BE2C (cell line): Measurements from ENCODE around the gene DOCK2.
"Not testable (repeated sequence)": the region's sequence is repeated elsewhere in the genome, so short reads cannot be mapped to it uniquely, and the experiment has no call there.

ENCODE experiments used
- DNase-seq: peaks from one replicate; pipeline ENCODE4 v3.0.0-alpha.2; 2020
- H3K27me3 ChIP-seq: fragments of 250-450 bp; sonication (Bioruptor Pico); 2 replicates; pipeline ENCODE4 v1.5.1; 2020; ENCODE audit warnings: mild to moderate bottlenecking
- H3K36me3 ChIP-seq: fragments of 250-450 bp; sonication (Bioruptor Pico); 2 replicates; pipeline ENCODE4 v1.5.1; 2020; ENCODE audit warnings: mild to moderate bottlenecking
- H3K4me1 ChIP-seq: fragments of 250-450 bp; sonication (Bioruptor Pico); 2 replicates; pipeline ENCODE4 v1.5.1; 2020
- H3K4me3 ChIP-seq: 2 replicates; pipeline ENCODE4 v1.5.1; 2011; ENCODE audit warnings: low read depth, low read length
- H3K9me3 ChIP-seq: fragments of 250-450 bp; sonication (Bioruptor Pico); 2 replicates; pipeline ENCODE4 v1.5.1; 2020
- CTCF ChIP-seq: IDR thresholded peaks from 2 replicates; pipeline ENCODE4 v1.5.1; 2012; ENCODE audit warnings: mild to moderate bottlenecking, low read depth, low read length

Gene DOCK2

DNA sequence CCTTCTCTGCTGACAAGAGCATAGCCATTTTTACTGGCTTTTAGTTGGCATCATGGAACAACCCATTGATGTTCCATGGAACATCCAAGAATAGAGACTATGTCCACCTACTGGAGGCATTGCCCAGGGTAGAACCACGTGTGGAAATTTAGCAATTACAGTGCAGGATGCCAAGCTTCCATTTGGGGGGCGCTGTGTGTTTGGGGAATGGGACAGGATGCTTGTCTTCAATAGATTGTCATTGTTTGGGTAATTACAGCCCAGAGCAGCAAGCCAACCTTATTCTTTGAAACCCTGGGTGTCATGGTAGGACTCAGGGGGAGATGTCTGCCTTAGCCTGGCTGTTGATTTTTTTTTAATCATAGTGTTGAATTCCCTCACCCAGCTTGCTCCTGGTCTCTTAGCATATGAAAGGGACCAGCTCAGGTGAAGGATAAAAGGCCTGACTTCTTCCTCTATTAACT lies 171.1 kb downstream of the DOCK2 start:
- Histone ChIP-seq H3K4me1 (no peaks in the 10 kb centered on the region), H3K4me3 (no peak overlapping the region), H3K9me3 (no peaks in the 10 kb centered on the region), H3K36me3 (no peaks in the 10 kb centered on the region), H3K27me3 (no peaks in the 10 kb centered on the region; the same call in 1 of the 2 replicates)
- TF ChIP-seq CTCF = no peak
- no peak for DNase-seq

GRCh38 chr5:169808880-169809279 lies 171.8 kb downstream of the DOCK2 start:
- not testable (repeated sequence) for DNase-seq, H3K4me1 ChIP-seq, H3K9me3 ChIP-seq, H3K4me3 ChIP-seq, H3K36me3 ChIP-seq, H3K27me3 ChIP-seq

- no peaks in the 10 kb centered on the region for H3K4me1 ChIP-seq
- H3K27me3 ChIP-seq = no peaks in the 10 kb centered on the region; the same call in 1 of the 2 replicates
- H3K4me3 ChIP-seq = no peak overlapping the region
- H3K9me3 ChIP-seq = no peaks in the 10 kb centered on the region
- no peak for DNase-seq
- no peaks in the 10 kb centered on the region for H3K36me3 ChIP-seq
- TF ChIP-seq CTCF = no peak
Observed at GRCh38 chr5:169809281-169809680, 172.2 kb downstream of the DOCK2 start.

DNA sequence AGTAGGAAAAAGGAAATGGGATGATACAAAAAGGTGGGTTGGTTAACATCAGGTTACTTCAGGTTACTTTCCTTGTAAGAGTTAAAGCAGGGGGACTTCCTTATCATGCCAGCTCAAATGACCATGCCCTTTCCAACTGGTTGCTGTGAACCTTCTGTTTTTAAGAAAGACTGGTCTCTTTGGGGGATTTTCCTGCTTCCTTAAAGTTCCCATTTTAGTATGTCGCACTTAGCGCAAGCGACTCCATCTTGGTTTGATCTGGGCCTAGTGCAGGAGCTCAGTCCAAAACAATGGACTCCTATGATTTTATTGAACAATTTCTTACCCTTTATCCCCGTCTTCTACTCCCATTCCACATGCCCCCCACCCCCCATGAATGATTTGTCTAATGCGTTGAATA lies 173.4 kb downstream of the DOCK2 start:
- DNase-seq = no peak
- H3K27me3 ChIP-seq = no peaks in the 10 kb centered on the region; the same call in 1 of the 2 replicates
- no peak for TF ChIP-seq CTCF
- no peaks in the 10 kb centered on the region for H3K9me3 ChIP-seq
- no peak overlapping the region for H3K4me3 ChIP-seq
- H3K36me3 ChIP-seq = no peaks in the 10 kb centered on the region
- no peaks in the 10 kb centered on the region for H3K4me1 ChIP-seq

DNA sequence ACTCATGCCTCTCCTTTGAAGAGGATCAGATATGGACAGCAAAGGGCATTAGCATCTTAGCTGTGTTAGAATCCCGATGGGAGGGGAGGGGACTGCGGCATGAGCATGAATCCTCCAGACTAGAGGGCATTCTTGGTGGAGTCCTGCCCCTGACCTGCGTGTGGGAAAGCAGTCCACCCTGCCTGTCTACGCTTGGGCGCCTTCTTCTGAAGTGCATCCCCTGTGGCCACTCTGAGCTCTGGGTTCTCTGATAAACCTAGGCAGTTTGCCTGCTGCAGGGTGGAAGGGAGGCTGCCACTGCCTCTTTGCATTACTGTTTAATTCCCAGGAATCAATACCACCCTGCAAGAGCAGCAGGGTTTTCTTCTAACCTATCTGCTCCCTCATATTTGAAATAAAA lies 173.9 kb downstream of the DOCK2 start:
- Histone ChIP-seq H3K4me1 (no peaks in the 10 kb centered on the region), H3K4me3 (no peak overlapping the region), H3K27me3 (no peaks in the 10 kb centered on the region; the same call in 1 of the 2 replicates), H3K9me3 (no peaks in the 10 kb centered on the region), H3K36me3 (no peaks in the 10 kb centered on the region)
- DNase-seq = no peak
- no peak for TF ChIP-seq CTCF

DNA sequence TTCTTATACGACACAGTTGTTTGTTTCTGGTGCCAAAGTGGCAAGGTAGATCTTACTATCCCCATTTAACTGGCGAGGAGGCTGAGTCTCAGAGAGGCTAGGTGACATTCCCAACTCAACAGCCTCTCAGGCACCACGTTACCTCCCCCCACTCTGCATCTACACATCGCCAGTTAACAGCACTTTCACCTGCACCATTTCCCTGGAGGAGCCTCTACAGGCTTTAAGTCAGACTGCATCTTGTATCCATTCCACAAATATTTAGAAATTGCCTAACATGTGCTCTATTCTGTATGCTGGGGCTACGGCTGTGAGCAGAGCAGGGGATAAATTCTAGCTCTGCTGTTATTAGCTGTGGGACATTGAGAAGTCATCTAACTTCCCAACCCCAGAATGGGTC lies 174.6 kb downstream of the DOCK2 start:
- no peak overlapping the region for H3K4me3 ChIP-seq
- no peaks in the 10 kb centered on the region for H3K9me3 ChIP-seq
- DNase-seq = no peak
- no peaks in the 10 kb centered on the region for H3K4me1 ChIP-seq
- no peaks in the 10 kb centered on the region; the same call in 1 of the 2 replicates for H3K27me3 ChIP-seq
- H3K36me3 ChIP-seq = no peaks in the 10 kb centered on the region
- TF ChIP-seq CTCF = no peak

- Histone ChIP-seq H3K4me1 (no peaks in the 10 kb centered on the region), H3K36me3 (no peaks in the 10 kb centered on the region), H3K4me3 (no peak overlapping the region), H3K9me3 (no peaks in the 10 kb centered on the region), H3K27me3 (no peaks in the 10 kb centered on the region; the same call in 1 of the 2 replicates)
- DNase-seq = no peak
- TF ChIP-seq CTCF = no peak
Observed at GRCh38 chr5:169812786-169813185, 175.7 kb downstream of the DOCK2 start.
